Peyer's patch (tissue), 4 donors: Measurements from ENCODE around the gene ITPRID1.

ENCODE experiments used
- POLR2A ChIP-seq, 2 donors: fragments of 450-650 bp; IDR thresholded peaks; one replicate each; pipeline ENCODE4 v1.5.1; 2017; ENCODE audit warnings: antibody characterized with exemption in 2 of 2, mild to moderate bottlenecking in 2 of 2, moderate library complexity in 2 of 2
- TF ChIP-seq, protein P1 (sequence below), 6 experiments: fragments of 450-650 bp in 4 of 6; fragments of 200-600 bp in 2 of 6; sonication (generic) in 1 of 6; IDR thresholded peaks; one replicate each; pipeline ENCODE4 v1.5.1; 2017 to 2019; ENCODE audit warnings: antibody characterized with exemption in 6 of 6, mild to moderate bottlenecking in 3 of 6, moderate library complexity in 1 of 6

DNA sequence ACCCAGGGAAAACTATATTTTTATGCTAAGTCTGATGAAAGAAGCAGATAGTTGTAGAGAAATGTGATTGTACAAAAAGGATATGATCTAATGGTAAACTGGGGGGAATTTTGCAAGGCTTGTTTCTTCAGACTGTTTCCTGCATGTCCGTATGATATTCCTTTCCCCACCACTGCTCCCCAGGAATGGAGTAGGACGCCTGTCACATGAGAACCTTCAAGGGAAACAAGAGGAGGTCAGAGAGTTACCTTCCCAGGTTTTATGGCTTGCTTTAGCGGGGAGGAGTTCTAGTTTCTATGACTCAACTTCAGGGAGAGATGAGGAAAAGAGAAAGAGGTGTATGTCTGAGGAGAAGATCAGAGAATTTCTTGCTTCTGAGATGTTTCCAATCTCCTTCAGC is 16.4 kb upstream of the ITPRID1 start:
- TF ChIP-seq, protein P1, sequence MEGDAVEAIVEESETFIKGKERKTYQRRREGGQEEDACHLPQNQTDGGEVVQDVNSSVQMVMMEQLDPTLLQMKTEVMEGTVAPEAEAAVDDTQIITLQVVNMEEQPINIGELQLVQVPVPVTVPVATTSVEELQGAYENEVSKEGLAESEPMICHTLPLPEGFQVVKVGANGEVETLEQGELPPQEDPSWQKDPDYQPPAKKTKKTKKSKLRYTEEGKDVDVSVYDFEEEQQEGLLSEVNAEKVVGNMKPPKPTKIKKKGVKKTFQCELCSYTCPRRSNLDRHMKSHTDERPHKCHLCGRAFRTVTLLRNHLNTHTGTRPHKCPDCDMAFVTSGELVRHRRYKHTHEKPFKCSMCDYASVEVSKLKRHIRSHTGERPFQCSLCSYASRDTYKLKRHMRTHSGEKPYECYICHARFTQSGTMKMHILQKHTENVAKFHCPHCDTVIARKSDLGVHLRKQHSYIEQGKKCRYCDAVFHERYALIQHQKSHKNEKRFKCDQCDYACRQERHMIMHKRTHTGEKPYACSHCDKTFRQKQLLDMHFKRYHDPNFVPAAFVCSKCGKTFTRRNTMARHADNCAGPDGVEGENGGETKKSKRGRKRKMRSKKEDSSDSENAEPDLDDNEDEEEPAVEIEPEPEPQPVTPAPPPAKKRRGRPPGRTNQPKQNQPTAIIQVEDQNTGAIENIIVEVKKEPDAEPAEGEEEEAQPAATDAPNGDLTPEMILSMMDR (IDR thresholded peaks at IDR 0.05), result no peak
- no peak for TF ChIP-seq POLR2A (IDR thresholded peaks at IDR 0.05)
